Stromal cell of bone marrow (primary cell): ENCODE results near the gene GRB10.

Source experiments
- DNase-seq: peaks from one replicate; pipeline ENCODE4 v3.0.0-alpha.2; 2012; ENCODE audit warnings: low read depth

The GRB10 gene

DNA sequence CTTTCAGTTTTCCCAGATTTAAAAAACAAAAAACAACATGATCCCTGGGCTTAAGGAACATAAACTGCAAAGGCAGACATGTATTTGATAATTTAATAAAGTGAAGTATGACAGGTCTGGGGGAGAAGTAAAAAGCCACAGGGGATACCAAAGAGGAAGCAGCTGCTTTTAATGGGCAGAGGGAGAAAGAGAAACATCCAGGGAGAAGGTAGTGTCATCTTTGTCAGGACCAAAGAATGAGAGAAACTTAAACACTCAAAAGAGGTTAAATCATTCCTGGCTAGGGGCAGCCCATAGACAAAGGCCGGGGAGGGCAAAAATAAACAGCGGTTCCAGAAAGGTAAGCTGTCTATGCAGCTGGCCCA is 94.5 kb downstream of the GRB10 start:
- DNase-seq, result no peak

GRCh38 chr7:50687575-50688225 is 95.0 kb downstream of the GRB10 start:
- DNase-seq, result peak; percentile 59

DNA sequence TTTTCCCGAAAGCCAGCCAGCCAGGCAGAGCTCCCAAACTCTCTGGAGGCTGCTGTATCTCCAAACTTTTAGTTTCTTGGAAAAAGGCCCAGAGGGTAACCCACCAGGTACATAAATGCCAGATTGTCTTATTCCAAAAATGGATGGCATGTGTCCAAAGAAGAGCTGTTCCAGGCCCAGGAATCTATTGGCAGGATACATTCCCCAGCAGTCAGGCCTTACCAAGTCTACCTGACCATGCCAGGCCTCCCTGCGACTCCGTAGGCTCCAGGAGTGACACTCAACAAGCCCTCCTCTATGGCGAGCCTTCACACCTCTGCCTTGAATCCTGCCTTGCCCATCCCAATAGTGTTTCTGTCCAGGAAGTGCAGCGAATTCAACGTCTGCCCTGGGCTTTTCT is 95.6 kb downstream of the GRB10 start:
- no peak for DNase-seq

- DNase-seq, result peak; percentile 26
Observed at GRCh38 chr7:50685135-50686065, 97.3 kb downstream of the GRB10 start.

DNA sequence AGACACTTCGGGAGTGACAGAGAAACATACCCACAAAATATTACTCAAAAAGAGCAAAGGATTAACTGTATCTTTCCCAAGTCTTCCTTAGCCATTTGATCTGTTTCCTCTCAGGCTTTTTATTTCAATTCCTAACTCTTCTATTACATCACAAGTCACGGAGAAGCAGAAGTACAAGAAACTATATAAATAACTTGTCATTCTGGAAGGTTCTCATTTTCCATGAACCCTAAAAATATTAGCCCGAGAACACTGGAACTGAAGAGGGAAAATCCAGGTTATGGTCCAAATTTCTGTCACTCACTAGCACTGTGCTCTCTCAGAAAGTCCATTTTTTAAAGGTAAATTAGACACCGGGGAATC is 98.0 kb downstream of the GRB10 start:
- DNase-seq, result no peak

DNA sequence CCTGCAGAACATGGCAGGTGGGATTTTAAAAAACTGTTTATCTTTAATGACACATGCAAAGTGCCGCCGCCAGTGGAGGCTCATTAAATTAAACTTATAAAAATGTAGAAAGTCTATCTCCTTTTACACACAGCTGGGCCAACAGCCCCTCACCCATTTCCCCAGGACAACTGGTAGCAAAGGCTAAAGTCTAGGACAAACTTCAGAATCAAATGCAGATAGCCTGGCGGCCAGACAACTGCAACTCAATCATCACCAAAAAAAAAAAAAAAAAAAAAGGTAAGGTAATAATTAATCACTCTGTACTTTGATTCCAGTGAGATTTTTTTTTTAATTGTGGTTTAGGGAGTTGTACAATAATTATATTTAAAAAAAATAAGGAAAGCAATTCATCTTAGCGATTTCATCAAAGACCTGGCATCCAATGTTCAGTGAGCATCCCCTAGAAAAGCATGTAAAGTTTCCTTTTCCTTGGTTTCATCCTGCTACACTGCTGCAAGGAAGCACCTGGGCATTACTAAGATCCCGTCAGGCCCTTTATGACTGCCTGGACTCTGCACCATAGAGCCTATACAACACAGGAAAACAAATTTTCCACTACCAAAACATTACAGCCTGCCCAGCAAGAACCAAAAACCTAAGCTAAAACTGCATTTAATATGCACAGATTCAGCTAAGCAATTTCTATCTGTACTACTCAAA is 98.5 kb downstream of the GRB10 start:
- DNase-seq, result no peak

GRCh38 chr7:50682573-50682972 is 100.1 kb downstream of the GRB10 start:
- DNase-seq, result no peak

DNA sequence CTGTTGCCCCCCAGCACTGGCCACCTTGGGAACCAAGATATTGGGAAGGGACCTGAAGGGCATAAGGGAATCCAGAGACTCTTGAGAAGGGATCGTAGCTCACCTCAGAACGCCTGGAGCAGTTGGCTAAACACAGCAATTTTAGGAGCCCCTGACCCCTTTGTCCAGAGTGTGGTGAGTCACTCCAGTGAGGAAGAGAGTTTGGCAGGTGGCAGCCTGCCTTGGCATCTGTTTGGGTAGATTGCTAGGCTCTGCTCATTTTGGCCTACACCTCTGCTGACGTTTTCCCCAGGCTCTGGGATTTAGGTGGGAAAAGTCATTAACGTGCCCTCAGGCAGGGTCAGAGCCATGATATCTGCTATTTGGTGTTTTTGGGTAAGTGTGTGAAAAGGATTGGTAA is 100.6 kb downstream of the GRB10 start:
- no peak for DNase-seq

GRCh38 chr7:50681432-50682045 is 101.2 kb downstream of the GRB10 start:
- no peak for DNase-seq

- DNase-seq, result peak; percentile 20
Observed at GRCh38 chr7:50679218-50680007, 103.3 kb downstream of the GRB10 start.

GRCh38 chr7:50678586-50678985 is 104.1 kb downstream of the GRB10 start:
- no peak for DNase-seq

GRCh38 chr7:50677638-50677996 is 105.1 kb downstream of the GRB10 start:
- no peak for DNase-seq

- DNase-seq, result no peak
Observed at GRCh38 chr7:50676740-50677637, 105.7 kb downstream of the GRB10 start.

DNA sequence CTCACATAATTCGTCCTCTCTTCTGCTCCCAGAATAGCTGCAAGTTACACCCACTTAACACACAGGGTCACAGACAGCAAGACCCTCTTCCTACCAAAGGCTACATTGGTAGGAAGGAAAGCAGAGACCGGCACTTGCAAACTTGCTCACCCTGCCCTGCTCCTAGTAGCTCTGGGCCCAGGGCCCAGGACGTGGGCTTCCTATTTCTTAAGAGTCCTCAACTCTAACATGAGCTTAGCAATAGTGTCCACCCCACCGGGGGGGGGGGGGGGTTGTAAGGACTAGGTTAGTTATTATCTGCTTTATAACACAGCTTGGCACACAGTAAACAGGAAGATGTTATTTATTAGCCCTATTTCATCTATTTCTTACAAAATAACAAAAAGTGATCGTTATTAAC is 106.6 kb downstream of the GRB10 start:
- DNase-seq, result no peak

DNA sequence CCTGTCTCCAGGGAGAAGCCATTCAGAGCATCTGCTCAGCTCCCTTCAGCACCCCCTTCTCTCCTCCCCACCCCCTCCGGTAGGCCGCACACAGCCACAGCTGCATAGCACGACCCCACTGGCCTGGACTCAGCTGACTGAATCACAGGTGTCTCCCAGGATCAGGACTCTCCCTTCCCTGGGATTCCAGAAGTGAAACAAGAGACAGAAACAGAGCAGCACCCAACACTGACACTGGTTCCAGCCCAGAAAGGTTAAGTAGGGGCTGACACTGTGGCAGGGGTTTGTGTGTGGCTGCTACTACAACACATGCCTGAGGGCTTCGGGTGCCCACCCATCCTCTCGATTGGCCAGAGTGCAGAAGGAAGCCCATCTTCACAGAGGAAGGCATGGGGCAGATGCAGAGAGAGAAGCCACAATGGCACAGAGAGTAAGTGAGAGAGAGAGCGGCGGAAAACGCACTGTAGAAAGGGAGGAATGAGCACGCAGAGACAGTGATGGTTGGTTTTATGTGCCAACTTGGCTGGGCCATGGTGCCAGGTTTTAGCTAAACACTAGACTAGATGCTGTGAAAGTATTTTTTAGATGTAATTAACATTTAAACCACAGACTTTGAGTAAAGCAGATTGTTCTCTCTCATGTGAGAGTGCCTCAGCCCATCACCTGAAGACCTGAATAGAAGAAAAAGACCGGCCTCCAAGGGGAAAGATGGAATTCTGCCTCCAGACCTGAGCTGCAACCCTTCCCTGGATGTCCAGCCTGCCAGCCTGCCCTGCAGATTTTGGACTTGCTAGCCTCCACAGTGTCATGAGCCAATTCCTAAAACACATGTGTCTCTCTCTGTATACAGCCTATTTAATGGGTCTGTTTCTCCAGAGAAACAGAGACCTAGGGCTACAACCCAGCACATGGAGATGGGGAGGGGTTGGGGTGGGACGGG is 107.5 kb downstream of the GRB10 start:
- DNase-seq, result no peak

- DNase-seq, result no peak
Observed at GRCh38 chr7:50674299-50674698, 108.4 kb downstream of the GRB10 start.

GRCh38 chr7:50673096-50673495 is 109.6 kb downstream of the GRB10 start:
- DNase-seq, result no peak

- DNase-seq, result no peak
Observed at GRCh38 chr7:50672045-50672444, 110.7 kb downstream of the GRB10 start.

DNA sequence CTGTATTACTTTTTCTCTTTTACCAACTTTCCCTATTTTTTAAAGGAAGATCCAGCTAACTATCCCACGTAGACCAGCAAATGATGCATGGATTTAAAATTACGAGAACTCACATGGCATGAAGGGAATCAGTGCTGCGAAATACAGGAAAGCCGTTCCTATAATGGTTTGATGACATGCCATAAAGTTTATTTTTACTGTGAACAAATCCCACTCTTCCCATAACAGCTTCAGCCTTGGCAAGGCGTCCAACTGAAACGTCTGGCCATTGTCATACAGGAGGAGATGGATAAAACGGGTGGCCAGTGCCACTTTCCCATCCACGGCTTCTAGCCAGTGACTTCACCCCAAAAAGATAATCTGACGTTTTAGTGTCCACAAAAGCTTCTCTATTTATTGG is 111.3 kb downstream of the GRB10 start:
- DNase-seq, result no peak

DNA sequence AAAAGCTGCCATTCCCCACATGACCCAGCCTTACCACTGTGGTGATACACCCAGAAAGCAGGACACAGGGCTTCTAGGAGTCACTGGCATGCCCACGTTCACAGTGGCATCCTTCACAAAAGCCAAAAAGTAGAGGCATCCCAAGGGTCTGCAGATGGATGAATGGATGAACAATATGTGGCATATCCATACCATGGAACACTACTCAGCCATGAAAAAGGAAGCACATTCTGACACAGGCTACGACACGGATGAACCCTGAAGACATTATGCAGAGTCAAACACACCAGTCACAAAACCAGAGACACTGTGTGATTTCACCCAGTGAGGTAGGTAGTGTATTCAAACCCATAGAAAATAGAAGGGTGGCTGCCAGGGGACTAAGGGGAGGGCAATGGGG is 112.8 kb downstream of the GRB10 start:
- DNase-seq, result no peak
